Measurements from ENCODE around the gene CDK16.

CDK16 gene

DNA sequence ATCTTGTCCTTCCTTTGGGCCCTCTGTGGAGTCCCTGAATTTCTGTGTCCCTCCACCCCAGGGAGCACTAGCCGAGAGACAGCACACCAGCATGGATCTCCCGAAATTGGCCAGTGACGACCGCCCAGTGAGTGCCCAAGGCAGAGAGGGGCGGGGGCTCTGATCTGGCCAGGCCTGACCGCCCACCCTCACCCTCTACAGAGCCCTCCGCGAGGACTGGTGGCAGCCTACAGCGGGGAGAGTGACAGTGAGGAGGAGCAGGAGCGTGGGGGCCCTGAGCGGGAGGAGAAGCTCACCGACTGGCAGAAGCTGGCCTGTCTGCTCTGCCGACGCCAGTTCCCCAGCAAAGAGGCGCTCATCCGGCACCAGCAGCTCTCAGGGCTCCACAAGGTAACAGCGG lies 33.2 kb upstream of the CDK16 start:
- TF ChIP-seq, protein P1, sequence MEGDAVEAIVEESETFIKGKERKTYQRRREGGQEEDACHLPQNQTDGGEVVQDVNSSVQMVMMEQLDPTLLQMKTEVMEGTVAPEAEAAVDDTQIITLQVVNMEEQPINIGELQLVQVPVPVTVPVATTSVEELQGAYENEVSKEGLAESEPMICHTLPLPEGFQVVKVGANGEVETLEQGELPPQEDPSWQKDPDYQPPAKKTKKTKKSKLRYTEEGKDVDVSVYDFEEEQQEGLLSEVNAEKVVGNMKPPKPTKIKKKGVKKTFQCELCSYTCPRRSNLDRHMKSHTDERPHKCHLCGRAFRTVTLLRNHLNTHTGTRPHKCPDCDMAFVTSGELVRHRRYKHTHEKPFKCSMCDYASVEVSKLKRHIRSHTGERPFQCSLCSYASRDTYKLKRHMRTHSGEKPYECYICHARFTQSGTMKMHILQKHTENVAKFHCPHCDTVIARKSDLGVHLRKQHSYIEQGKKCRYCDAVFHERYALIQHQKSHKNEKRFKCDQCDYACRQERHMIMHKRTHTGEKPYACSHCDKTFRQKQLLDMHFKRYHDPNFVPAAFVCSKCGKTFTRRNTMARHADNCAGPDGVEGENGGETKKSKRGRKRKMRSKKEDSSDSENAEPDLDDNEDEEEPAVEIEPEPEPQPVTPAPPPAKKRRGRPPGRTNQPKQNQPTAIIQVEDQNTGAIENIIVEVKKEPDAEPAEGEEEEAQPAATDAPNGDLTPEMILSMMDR (IDR thresholded peaks at IDR 0.05; ENCODE audit: low read depth, low read length) = no peak
- no peak for DNase-seq (ENCODE audit: low read depth in 2 of 2)
- H3K4me3 ChIP-seq (replicated peaks in 1 of 2; ENCODE audit: low read depth in 2 of 2, low read length in 2 of 2) = no peak overlapping the region

DNA sequence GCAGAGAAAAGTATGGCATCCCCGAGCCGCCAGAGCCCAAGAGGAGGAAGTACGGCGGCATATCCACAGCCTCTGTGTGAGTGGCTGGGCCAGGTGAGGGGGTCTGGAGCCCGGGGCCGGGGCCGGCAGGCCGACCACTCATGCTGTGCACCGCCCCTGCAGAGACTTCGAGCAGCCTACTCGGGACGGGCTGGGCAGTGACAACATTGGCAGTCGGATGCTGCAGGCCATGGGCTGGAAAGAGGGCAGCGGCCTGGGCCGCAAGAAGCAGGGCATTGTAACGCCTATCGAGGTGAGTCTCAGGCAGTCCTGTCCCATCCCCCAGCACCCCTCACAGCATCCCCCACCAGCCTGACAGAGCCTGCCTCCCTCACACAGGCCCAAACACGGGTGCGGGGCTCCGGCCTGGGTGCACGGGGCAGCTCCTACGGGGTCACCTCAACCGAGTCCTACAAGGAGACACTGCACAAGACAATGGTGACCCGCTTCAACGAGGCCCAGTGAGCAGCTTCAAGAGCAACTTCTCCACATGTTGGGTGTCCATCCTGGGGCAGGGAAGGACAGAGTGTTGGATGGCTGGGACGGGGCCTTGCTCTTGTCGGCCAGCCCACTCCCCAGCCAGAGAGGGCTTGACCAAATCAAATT lies 32.3 kb upstream of the CDK16 start:
- no peak overlapping the region for H3K4me3 ChIP-seq (replicated peaks in 1 of 2; ENCODE audit: low read depth in 2 of 2, low read length in 2 of 2)
- TF ChIP-seq, protein P1 (IDR thresholded peaks at IDR 0.05; ENCODE audit: low read depth, low read length) = no peak
- DNase-seq (ENCODE audit: low read depth in 2 of 2) = no peak

DNA sequence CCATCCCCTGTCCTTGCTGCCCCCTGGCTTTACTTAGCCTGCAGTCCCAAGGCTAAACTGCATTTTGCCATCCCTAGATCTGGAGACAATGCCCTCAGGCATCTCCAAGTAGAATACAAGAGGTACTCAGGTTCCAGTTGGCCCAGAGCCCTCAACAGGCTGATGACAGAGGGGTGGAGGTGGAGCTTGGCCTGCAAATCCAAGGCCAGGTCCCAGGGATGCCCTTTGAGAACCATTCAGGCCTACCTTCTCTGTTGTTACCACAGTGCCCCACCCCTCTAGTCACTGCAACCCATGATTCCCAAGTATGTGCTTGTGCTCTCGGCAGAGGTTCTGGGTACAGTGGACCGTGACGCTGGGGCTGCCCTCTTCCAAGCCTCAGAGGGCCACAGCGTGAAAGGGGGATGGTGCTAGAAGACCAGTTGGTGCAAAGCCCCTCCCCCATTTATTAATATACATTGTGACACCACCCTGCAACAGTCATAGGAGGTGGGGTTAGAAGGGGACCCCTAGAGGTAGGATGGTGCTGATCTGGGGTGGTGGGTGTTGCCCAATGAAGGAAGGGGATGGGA lies 31.3 kb upstream of the CDK16 start:
- H3K4me3 ChIP-seq (replicated peaks in 1 of 2; ENCODE audit: low read depth in 2 of 2, low read length in 2 of 2) = no peak overlapping the region
- DNase-seq (ENCODE audit: low read depth in 2 of 2) = no peak
- TF ChIP-seq, protein P1 (IDR thresholded peaks at IDR 0.05; ENCODE audit: low read depth, low read length) = no peak

DNA sequence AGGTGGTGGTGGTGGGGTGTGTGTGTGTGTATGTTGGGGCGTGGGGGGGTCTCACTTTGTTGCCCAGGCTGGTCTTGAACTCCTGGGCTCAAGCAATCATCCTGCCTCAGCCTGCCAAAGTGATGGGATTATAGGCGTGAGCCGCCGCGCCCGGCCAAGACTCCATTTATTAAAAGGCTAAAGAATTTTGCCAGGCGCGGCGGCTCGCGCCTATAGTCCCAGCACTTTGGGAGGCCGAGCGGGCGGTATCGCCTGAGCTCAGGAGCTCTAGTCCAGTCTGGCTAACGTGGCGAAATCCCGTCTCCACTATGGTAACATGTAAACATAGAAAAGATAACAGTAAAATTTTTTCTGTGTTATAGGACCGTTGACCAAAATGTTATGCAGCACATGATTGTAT lies 28.6 kb upstream of the CDK16 start:
- no peak for DNase-seq (ENCODE audit: low read depth in 2 of 2)
- TF ChIP-seq, protein P1 (IDR thresholded peaks at IDR 0.05; ENCODE audit: low read depth, low read length) = no peak
- no peak overlapping the region for H3K4me3 ChIP-seq (replicated peaks in 1 of 2; ENCODE audit: low read depth in 2 of 2, low read length in 2 of 2)

DNA sequence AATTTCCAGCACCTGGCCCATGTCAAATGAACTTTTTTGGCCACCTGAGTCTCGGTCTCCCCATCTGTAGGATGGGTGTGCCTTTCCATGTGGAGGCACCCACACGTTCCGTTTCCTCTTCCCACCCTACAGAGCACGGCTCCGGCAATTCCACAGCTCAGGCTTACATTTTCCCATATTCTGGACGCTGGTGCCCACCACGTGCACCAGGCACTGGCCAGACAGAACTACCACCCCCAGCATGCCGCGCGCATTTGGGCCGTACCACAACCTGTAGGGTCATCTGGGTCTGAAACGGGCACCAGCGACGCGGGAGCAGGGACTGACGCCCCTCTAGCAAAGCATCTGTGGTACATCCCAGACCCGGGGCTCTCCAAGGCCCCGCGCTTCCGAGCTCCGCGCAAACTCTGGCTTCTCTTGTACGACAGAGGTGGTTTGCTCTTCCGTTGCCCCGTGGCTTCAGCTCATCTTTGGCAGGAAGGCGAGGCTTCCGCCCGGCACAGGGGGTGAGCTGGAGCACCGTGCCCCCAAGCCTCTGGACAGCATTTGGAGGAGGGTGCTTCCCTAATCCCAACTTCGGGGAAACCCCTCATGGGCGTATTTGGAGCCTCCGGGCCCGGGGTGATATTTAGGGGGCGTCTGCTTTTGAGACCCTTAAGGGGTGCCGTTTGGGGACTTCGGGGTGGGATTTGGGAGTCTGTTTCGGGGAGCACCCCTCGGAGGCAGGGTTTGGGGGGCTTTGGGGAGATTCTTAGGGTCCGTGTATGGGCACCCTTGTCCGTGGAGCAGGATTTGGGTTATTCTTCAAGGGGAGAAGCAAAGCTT lies 27.8 kb upstream of the CDK16 start:
- DNase-seq (ENCODE audit: low read depth in 2 of 2) = peak; percentile 93 to 96
- TF ChIP-seq, protein P1 (IDR thresholded peaks at IDR 0.05; ENCODE audit: low read depth, low read length) = no peak
- peak overlapping the region; percentile 57 to 64 for H3K4me3 ChIP-seq (replicated peaks in 1 of 2; ENCODE audit: low read depth in 2 of 2, low read length in 2 of 2)

DNA sequence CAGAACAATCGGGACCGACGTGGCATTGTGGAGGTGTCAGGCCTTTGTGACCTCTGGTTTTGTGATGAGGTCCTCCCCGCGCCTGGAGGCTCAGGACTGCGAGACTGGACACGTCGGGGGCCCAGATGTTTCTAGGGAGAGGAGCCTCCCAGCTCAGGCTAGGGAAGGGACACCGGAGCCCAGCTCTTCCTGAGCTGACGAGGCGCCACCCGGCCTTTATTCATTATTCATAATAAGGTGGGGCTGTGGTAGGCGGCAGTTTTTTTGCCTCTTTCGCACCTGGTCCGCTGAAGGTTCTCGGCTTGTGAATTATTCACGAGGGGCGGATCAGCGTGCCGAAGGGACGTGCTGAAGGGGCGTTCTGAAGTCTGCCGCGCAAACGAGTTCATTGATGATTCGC lies 27.1 kb upstream of the CDK16 start:
- H3K4me3 ChIP-seq (replicated peaks in 1 of 2; ENCODE audit: low read depth in 2 of 2, low read length in 2 of 2) = peak overlapping the region; percentile 57 to 64
- TF ChIP-seq, protein P1 (IDR thresholded peaks at IDR 0.05; ENCODE audit: low read depth, low read length) = no peak
- DNase-seq (ENCODE audit: low read depth in 2 of 2) = peak in 1 of 2 donors; percentile 16
